ENCODE results near the gene MBP. TPM values are rescaled to one million over a fixed set of nuclear protein-coding genes. Genes with fewer than 3 reads are reported as not detected.

The MBP gene
- total RNA-seq, 1 experiment from 2014 or later = under 0.01 TPM

GRCh38 chr18:77101410-77102258 lies 30.9 kb downstream of the MBP start:
- peak; percentile 96 for DNase-seq (ENCODE audit: low read depth)

- DNase-seq (ENCODE audit: low read depth) = peak; percentile 17
Observed at GRCh38 chr18:77100751-77101355, 31.7 kb downstream of the MBP start.

GRCh38 chr18:77099485-77100370 lies 32.9 kb downstream of the MBP start:
- no peak for DNase-seq (ENCODE audit: low read depth)

GRCh38 chr18:77098538-77099174 lies 33.9 kb downstream of the MBP start:
- DNase-seq (ENCODE audit: low read depth) = no peak

GRCh38 chr18:77098029-77098428 lies 34.6 kb downstream of the MBP start:
- DNase-seq (ENCODE audit: low read depth) = peak; percentile 45

DNA sequence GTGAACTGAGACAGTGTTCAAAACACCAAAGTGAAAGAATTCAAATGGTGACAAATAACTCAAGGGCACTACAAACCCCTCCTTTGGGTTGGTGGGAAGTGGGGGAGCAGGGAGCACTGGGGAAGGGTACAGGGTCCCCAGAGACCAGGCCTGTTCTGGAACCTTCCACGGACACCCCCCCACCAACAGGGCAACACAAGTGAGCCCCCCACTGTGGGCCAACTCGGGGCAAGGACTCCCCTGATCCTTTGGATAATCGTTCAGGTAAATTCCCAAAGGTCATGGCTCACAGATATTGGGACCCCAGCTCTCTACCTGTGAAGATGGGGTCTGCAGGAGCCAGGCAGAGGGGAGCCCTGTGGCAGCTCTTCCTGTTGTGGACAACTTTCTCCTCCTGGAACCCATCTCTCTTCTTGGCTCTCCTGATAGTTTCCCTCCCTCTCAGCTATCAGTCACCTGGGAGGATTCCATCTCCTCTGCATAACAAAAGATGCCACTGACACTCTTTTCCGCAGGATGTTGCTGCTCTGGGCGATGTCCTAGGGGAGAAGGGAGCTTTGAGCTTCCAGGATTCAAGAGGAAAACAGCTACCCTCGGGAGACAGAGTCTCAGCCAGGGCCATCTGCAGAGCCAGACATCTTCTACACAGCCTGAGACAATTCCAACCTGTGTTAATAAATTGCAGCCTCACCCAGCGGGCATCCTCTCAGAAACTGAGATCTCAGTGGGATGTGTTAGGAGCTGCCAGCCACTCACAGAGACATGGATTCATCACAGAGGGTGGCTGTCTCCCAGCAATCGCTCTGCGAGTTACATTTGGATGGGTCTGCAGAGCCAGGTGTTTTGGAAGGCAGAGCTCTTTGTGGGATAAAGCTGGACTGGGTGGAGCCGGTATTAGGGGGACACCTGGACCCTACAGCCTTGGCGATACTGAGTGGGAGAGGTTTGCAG lies 35.4 kb downstream of the MBP start:
- DNase-seq (ENCODE audit: low read depth) = no peak

- no peak for DNase-seq (ENCODE audit: low read depth)
Observed at GRCh38 chr18:77095391-77096371, 36.9 kb downstream of the MBP start.

DNA sequence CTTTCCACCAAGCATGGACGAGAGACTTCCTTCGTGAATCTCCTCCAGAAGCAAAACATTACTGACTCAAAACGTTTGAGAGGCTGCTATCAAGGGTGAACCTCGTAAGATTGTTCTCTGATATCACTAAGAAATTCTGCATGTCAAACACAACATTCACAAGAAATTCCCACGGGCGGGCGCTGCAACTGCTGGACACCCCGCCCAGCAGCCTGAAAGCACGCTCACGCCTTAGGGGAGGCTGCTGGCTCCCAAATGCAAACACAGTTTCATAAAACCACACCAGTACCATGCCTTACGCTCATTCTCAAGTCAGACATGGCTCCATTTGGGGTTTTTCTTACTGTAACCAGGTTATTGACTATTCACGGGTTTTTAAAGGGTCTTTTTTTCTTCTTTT lies 39.0 kb downstream of the MBP start:
- no peak for DNase-seq (ENCODE audit: low read depth)

- no peak for DNase-seq (ENCODE audit: low read depth)
Observed at GRCh38 chr18:77093067-77093430, 39.5 kb downstream of the MBP start.

GRCh38 chr18:77092104-77093066 lies 40.2 kb downstream of the MBP start:
- DNase-seq (ENCODE audit: low read depth) = no peak

DNA sequence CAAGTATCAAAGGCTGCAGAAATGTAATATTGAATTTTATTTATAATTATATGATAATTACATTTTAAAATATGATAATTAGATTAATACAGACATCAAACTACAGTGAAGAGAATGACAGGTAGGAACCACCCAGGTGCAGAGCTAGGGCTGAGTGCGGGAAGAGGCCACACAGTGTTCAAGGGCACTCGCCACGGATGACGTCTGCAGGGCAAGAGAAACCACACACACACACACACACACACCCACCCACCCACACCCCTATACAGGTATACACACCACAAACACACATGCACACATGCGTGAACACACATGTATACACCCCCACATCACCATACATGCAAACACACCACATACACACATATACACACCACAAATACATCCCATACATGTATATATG lies 41.2 kb downstream of the MBP start:
- no peak for DNase-seq (ENCODE audit: low read depth)

DNA sequence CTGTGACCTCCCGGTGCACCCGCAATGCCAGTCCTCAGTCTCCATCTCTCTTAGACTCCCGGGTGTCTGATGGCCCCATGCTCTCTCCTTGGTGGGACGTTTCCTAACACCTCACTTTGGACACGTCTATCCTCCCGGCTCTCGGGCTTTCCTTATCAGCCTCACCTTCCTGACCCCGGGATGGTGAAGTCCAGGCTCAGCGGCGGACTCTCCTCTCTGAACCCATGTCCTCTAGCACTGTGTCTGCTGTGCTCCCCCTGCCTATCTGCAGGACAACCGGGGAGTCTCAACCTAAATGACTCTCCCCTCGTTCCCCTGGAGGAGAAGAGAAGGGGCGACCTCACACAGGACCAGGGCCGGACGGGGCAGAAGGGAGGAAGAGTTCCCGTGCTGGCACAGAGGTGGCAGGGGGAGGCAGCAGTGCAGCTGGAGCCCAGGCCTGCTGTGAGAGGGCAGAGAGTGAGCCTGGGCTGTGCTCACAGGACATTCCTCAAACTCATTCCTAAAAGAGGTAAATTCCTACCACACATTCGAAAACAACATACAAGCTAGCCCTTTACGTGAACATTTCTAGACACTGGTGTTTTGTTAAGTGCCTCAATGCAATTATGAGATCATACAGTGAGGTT lies 41.9 kb downstream of the MBP start:
- no peak for DNase-seq (ENCODE audit: low read depth)

DNA sequence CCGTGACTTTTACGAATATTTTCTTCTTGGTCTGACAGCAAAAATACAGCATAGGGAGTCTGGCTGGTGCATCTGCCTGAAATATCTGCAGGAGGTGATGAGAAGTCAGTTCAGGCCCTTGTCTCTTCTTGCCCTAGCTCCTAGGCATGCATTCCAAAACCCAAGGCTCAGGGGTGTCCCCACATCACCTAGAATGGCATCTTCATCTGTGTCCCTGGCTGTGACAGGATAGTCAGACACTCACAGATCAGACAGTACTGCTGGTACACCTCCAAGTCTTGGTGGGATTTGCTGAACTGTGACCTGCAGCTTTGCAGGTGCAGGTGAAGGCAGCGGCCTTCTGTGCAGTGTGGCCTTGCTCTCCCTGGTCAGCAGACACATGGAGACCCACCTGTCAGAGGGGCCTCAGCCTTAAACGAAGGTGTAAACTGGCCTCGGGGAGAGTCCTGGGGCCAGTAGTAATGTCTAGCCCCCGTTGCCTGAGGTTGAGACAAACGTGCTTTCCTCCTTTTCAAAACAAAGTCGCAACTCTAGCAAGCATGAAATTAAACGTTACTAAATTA lies 42.8 kb downstream of the MBP start:
- no peak for DNase-seq (ENCODE audit: low read depth)

GRCh38 chr18:77088963-77089722 lies 43.4 kb downstream of the MBP start:
- no peak for DNase-seq (ENCODE audit: low read depth)

- DNase-seq (ENCODE audit: low read depth) = no peak
Observed at GRCh38 chr18:77087393-77088141, 45.0 kb downstream of the MBP start.
